GM18526 (cell line): ENCODE measurements around the gene SF3B2.

ENCODE experiments used
- POLR2A ChIP-seq: IDR thresholded peaks from 3 replicates; pipeline ENCODE4 v1.6.1; 2011; ENCODE audit not compliant: insufficient read length; ENCODE audit errors: extremely low read depth

The SF3B2 gene

GRCh38 chr11:66080055-66080817, 28.1 kb downstream of the SF3B2 start:
- TF ChIP-seq POLR2A = no peak

- TF ChIP-seq POLR2A = no peak
Measured at GRCh38 chr11:66081505-66081904, 29.3 kb downstream of the SF3B2 start.

- no peak for TF ChIP-seq POLR2A
Measured at GRCh38 chr11:66082946-66083698, 31.0 kb downstream of the SF3B2 start.

- no peak for TF ChIP-seq POLR2A
Measured at GRCh38 chr11:66083767-66084166, 31.6 kb downstream of the SF3B2 start.

GRCh38 chr11:66084821-66085475, 32.8 kb downstream of the SF3B2 start:
- TF ChIP-seq POLR2A = no peak

GRCh38 chr11:66087148-66087908, 35.2 kb downstream of the SF3B2 start:
- no peak for TF ChIP-seq POLR2A

- TF ChIP-seq POLR2A = no peak
Measured at GRCh38 chr11:66089067-66089466, 36.9 kb downstream of the SF3B2 start.

GRCh38 chr11:66090288-66090687, 38.1 kb downstream of the SF3B2 start:
- TF ChIP-seq POLR2A = no peak

- no peak for TF ChIP-seq POLR2A
Measured at GRCh38 chr11:66100272-66101065, 48.3 kb downstream of the SF3B2 start.

GRCh38 chr11:66101066-66101464, 48.9 kb downstream of the SF3B2 start:
- no peak for TF ChIP-seq POLR2A

- no peak for TF ChIP-seq POLR2A
Measured at GRCh38 chr11:66104057-66104638, 52.0 kb downstream of the SF3B2 start.

GRCh38 chr11:66106786-66107599, 54.8 kb downstream of the SF3B2 start:
- no peak for TF ChIP-seq POLR2A

- TF ChIP-seq POLR2A = no peak
Measured at GRCh38 chr11:66107600-66108510, 55.7 kb downstream of the SF3B2 start.

- no peak for TF ChIP-seq POLR2A
Measured at GRCh38 chr11:66109294-66109693, 57.1 kb downstream of the SF3B2 start.
